GM12864 (cell line): ENCODE measurements around the gene SMIM38.

Experiments
- DNase-seq: peaks from one replicate; pipeline ENCODE4 v3.0.0-alpha.2; 2011; ENCODE audit warnings: low read depth
- H3K4me3 ChIP-seq: 2 replicates; pipeline ENCODE4 v1.5.1; 2011; ENCODE audit warnings: mild to moderate bottlenecking, low read depth, low read length, control low read depth
- CTCF ChIP-seq: IDR thresholded peaks from 2 replicates; pipeline ENCODE4 v1.5.1; 2011; ENCODE audit warnings: low read depth, mild to moderate bottlenecking, moderate library complexity, low read length, control low read depth, inconsistent platforms; ENCODE audit errors: missing control alignments

Gene SMIM38

GRCh38 chr11:69172674-69173073 lies 16.9 kb downstream of the SMIM38 start:
- no peak for DNase-seq
- H3K4me3 ChIP-seq: no peak overlapping the region
- TF ChIP-seq CTCF: no peak

- no peak for TF ChIP-seq CTCF
These were observed 17.6 kb downstream of the SMIM38 start for GRCh38 chr11:69173331-69173730.

GRCh38 chr11:69173925-69174581 lies 18.3 kb downstream of the SMIM38 start:
- no peak overlapping the region for H3K4me3 ChIP-seq
- TF ChIP-seq CTCF: no peak
- DNase-seq: no peak

More at GRCh38 chr11:69173331-69173730, 17.6 kb downstream of the SMIM38 start:
- no peak for DNase-seq
- no peak overlapping the region for H3K4me3 ChIP-seq

GRCh38 chr11:69174841-69175240 lies 19.1 kb downstream of the SMIM38 start:
- TF ChIP-seq CTCF: no peak
- no peak for DNase-seq
- no peak overlapping the region for H3K4me3 ChIP-seq

GRCh38 chr11:69178819-69179482 lies 23.2 kb downstream of the SMIM38 start:
- TF ChIP-seq CTCF: no peak

GRCh38 chr11:69180226-69180625 lies 24.5 kb downstream of the SMIM38 start:
- no peak for DNase-seq
- no peak for TF ChIP-seq CTCF
- no peak overlapping the region for H3K4me3 ChIP-seq

More at GRCh38 chr11:69178819-69179482, 23.2 kb downstream of the SMIM38 start:
- no peak overlapping the region for H3K4me3 ChIP-seq
- no peak for DNase-seq
